ENCODE results near the gene TMEM245.
"Not testable (repeated sequence)": the region's sequence is repeated elsewhere in the genome, so short reads cannot be mapped to it uniquely, and the experiment has no call there.

The TMEM245 gene

DNA sequence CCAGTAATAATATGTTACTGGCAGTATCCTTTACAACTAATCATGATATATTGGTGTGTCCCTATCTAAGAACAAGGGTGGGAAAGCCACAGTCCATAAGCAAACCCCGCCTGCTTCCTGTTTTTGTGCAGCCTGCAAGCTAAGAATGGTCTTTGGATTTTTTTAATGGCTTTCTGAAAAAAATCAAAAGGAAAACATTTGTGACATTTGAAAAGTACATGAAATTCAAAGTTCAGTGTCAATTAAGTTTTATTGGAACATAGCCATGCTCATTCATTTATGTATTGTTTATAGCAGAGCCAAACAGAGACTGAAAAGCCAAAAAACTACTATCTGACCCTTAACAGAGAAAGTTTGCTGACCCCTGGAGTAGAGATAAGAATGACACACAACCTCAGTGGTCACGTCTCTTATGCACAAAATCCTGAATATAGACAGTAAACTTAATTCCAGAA lies 12.8 kb upstream of the TMEM245 start:
- no peak for DNase-seq

GRCh38 chr9:109129470-109130197 lies 9.9 kb upstream of the TMEM245 start:
- DNase-seq, result no peak

GRCh38 chr9:109126671-109127070 lies 6.9 kb upstream of the TMEM245 start:
- not testable (repeated sequence) for DNase-seq

DNA sequence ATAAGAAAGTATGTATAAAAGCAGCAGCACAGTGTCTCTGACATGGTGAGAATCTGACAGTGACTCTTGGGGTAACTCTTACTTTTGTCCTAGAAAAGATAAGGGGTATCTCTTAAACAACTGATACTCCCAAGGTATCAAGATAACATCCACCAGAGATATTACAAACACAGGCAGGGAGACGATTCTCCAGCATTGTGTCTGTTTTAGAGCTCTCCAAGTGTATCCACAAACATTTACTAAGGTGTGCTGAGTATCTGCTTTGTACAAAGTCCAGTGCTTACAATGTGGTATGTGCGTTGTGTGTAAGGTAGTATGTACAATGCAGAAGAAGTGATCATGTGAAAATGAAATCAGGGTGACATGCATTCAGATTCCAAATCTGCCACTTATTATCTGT lies 4.4 kb upstream of the TMEM245 start:
- DNase-seq, result no peak

GRCh38 chr9:109122726-109123621 lies 3.2 kb upstream of the TMEM245 start:
- DNase-seq, result no peak

DNA sequence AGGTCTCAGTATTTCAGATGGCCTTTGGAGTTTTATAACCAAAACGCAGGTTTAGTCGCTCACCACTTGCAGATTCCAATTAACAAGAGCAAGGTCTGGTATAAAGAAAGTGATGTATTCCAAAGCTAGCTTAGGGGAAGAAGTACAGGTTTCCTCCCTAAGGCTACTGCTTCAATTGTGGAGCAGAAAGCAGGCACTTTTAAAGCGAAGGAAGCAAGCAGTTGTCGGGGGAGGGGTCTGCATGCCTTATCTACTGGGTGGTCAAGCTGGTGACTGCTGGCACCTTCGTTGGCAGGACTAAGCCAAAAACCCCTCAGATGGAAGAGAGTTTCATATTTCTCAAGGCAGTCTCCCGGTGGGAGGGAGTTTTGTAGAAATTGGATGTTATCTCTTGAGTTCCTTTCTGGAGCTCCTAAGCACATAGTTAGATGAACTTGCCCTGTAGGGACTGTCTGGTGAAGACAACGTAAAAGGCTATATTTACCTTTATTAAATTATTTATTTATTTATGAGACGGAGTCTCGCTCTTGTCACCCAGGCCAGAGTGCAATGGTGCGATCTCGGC lies 1.6 kb upstream of the TMEM245 start:
- no peak for DNase-seq

- no peak for DNase-seq
Measured at GRCh38 chr9:109120204-109120789, 550 bp upstream of the TMEM245 start.

- no peak for DNase-seq
Measured at GRCh38 chr9:109118808-109119438, 824 bp downstream of the TMEM245 start.

DNA sequence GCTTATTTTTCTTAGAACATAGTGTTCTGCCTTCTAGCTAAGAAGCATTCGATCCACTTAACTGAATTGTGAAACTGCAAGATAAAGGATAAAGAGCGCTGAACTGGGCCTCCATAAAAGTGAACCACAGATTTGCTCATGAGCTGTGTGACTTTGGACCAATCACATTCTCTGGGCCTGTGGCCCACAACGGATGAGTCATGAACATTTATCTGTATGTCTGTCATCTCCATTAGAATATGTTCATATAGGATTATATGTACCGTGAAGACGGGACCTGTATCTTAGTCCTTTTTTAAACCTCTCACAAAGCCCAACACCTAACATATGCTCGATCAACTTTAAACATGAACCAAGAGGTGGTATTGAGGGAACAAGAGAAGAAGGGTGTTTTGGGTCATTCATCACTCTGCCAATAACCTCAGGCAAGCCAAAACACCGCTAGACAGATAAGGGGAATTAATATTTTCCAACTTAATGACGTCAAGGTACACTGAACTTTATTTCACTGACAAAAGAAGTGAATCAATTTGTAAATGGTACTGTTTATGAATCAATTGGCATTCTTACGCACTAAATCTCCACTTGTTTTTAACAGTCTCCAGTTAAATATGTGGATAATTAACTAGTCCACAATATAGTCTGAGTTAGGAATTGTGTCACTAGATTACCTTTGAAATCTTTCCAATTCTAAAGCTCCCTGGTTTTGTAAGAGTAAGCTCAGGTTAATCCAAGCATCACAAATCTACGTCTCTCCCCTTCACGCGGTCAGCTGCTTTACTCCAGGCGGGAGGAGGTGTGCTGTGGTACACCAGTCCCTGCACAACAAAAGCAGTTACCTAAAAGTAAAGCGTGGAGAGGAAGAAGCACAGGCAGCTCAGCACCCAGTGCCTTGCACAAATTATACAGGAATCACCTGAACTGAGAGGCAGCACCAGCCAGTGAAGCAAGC lies 1.6 kb downstream of the TMEM245 start:
- DNase-seq, result peak; percentile 40

- DNase-seq, result no peak
Measured at GRCh38 chr9:109115931-109116526, 3.7 kb downstream of the TMEM245 start.

DNA sequence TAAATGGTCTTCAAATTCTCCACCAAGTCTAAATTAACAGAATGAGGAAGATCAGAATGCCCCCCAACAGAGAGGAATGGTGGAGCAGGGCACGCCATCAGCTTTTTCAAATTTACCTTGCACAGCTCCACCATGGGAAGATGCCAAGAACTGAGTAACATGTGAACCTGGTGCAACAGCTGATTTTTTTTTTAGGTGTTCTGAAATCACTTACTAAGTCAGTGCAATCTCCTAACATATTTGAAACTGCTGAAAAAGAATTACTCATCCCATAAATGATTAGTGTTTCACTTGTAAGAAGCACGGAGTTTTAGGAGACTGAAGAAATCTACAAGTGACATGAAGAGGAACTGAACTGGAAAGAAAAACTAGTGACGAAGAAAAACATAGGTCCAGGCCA lies 5.1 kb downstream of the TMEM245 start:
- no peak for DNase-seq

- DNase-seq, result no peak
Measured at GRCh38 chr9:109113892-109114609, 5.7 kb downstream of the TMEM245 start.

GRCh38 chr9:109113254-109113653 lies 6.5 kb downstream of the TMEM245 start:
- no peak for DNase-seq

DNA sequence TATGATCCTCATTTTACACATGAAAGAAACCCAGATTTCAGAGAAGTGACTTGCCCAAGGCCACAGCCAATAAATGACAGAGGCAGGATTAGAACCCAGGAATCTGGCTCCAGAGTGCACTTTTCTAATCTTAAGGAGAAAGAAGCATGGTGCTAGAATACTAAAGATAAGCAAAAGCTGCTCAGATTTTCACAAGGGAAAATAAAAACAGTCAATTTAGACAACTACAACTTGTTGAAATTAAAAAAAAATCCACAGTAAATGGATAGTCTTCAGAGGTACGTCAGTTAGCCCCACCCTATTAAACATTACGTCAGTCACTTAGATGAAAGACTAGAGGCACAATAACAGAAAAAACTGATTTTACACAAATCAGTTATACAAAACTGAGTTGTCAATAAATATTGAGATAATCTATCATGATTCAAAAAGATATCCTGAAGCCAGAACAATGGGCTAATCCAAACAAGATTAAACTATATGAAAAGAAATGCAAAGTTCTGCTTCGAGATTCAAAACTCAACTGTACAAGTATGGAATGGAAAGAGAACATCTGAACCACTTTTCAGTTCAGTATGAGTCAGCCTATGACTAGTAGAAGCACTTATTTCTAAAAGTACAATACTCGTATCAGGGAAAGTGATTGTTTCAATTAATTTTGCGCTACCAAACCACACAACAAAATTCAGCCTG lies 9.3 kb downstream of the TMEM245 start:
- no peak for DNase-seq

DNA sequence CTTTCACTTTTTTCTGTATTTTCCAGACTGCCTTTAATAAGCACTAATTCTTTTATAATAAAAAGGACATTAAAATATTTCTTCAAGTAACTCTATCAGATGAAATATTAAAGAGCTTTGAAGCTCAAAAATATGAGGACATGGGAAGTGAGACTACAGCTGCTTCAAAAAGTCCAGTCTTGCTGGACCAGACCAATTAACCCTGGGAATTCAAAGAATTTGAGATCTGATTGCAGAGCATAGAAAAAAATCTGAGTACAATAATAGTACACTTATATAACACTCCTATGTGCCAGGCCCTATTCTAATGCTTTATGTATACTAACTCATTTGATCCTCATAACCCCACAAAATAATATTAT lies 9.8 kb downstream of the TMEM245 start:
- no peak for DNase-seq

DNA sequence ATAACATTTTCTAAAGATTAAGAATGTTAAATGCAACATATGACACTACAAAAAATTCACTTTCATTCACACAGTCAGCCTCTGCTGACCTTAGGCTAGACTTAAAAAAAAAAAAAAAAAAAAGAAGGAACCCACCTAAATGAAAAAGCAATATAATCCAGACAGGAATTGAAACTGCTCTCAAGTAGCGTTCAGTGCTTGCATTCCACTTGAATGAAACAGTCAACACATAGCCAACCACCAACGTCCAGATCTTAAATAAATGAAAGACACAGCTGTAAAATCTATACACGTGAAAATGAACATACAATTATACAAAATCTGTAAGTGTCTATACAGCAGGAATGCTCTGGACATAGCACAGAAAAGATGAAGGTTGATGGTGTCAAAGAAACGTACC lies 11.4 kb downstream of the TMEM245 start:
- no peak for DNase-seq

DNA sequence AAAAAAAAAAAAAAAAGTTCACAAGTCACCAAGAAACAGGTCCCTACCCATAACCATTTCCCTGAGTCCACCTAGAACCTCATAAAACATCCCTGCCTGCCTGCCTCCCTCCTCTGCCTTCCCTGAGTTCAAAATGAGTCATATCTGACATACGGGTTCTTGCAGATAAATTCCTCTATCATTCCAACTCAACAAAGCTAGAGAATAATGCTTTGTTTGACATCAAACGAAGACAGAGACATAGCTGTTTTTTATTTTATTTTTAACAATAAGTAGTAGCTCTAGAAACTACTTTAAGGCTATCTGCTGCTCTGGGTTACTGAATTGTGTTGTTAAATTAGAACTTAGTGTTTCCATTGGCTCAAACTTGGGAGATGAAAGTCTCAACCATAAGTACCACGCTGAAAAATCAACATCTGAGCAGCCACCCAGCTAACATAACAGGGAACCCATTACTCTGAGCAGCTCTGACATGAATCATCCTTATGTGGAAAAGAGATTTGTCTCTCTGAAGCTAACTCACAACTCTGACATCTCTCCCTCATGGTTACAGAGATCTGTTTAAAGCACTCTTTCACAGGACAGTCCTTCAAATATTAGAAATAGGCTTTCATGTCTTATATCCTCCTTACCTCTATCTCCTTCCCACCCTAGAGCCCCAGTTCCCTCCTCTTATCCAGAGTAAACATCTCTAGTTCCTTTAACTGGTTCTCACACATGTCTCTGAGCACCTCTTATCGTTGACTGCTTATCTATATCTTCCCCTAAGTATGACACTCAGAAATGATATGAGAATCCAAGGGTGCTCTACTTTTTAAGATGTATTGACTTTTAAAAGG lies 12.1 kb downstream of the TMEM245 start:
- no peak for DNase-seq

- no peak for DNase-seq
Measured at GRCh38 chr9:109101810-109102209, 17.9 kb downstream of the TMEM245 start.

DNA sequence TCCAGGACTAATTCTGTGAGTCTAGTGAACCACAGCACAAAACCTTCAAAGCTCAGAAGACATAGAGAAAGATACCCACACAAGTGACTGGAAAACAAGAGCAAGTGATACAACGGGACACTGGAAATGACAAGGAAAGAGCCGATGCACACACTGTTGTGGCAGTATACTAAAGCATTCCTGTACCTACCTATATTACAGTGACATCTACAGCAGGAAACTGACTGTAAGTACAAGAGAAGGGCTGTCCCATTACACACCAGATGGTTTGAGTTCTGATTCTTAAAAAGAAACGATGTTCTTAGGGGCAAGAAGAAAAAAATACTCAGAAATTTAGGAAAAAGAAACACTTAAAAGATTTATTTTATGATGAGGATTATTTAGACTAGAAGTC lies 18.5 kb downstream of the TMEM245 start:
- no peak for DNase-seq

Measured in activated CD4-positive, alpha-beta T cell treated with anti-CD3 and anti-CD28 coated beads for 1 hour (primary cell).